Inferior parietal cortex (tissue), 1 donor: ENCODE data around the gene PDE9A.

ENCODE experiments used
- DNase-seq: peaks from one replicate; pipeline ENCODE4 v3.0.0-alpha.2; 2016; ENCODE audit errors: extremely low spot score

Gene PDE9A

DNA sequence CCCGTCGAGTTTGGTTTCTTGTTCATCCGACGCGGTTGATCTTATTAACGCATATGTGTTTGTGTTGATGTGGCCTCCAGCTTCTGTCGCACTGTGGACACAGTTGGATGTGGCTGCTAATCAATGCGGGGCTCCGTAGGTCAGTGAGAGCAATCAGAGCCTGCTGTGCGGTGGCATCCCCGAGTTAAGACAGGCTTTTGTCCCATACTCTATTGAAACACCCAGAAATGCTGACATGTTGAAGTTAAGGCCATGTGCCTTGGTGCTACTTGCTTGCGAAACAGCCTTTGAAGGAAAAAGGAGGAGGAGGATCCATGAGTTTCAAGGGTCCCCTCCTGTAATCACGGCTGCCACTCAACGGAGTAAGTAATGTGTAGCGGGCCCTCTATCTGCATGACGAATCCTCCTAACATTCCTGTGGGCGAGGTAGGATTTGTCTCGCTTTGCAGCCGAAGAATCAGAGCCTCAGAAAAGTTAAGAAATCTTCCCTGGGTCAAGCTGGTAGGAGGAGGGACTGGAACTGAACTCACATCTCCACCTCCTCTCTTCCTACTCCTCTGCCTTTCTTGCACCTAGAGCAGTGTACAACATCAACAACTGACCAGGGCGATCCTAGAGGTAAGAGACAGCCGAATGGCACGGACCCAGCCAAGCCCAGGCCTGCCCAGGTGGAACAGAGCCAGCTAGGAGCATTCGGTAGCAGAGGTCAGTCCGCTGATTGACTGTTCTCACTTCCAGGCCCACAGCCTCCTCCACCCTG lies 19.5 kb downstream of the PDE9A start:
- DNase-seq: no peak

DNA sequence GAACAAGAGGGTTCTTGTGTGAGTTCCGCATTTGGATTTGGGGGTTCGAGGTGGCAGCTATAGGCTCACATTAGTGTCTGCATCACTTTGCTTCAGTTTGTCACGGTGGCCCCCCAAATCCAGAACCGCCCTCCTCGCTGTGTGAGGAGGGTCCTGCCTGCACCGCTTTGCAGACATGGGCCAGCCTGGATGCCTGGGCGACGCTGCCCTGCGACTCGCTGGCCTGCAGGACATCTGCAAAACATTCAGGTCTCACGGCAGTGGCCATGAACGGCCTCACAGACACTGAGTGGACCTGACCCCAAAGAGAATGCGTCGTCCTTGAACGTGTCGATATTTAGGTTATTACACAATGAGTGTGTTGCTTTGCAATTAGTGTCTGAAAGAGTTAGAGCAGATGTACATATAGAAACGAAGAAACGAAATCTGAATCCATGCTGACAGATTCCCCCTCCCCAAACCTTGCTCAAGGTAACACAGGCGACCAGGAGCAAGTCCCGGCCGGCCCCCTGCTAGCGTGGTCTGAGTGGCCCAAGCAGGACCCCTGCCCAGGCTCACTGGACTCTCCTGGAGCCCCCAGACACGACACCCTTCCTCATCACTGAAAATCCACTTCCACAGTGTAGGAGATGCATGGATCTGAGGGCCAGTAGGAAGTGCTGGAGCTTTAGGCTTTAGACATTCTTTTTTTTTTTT lies 20.4 kb downstream of the PDE9A start:
- DNase-seq: no peak

DNA sequence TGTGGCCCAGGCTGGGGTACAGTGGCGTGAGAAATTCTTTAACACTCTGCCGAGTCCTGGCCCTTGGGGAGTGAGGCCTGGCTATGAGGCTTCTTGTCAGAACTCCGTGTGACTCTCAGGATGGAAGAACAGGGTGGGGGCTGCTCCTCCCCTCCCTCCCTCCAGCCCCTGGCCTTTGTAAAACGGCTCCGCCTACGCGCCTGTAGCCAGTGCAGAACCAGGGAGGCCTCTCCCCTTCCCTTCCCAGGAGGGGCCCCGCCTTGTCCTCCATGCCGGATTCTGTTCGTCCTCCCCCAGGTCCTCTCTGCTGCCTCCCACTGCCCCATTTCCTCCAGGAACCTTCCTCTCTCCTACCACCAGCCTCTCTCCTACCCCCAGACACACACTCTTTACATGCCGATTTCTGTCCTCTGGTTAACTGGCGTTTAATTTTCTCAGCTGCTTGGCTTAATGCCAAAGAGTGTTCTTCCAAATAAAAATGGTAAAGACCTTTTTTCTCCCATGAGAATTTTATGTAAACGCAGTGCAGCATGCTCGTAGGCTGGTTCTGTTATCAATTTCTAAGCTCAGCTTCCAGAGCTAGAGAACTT lies 21.0 kb downstream of the PDE9A start:
- no peak for DNase-seq

DNA sequence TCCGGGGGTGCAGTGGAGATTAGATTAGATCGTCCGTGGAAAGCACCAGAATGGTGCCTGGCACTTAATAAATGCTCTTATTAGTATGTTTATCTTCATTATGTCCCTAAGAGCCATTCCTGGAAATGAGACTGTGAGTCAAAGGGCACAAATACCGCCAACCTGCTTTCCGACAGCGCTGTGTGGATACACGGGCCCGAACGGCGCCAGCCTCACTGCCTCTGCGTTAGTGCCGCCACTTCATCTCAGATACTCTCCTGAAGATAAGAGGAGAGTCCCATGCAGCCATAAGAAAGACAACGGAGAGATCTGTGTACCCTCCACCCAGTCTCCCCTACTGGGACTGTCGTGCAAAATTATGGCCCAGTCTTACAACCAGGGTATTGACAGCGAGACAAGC lies 22.0 kb downstream of the PDE9A start:
- no peak for DNase-seq

DNA sequence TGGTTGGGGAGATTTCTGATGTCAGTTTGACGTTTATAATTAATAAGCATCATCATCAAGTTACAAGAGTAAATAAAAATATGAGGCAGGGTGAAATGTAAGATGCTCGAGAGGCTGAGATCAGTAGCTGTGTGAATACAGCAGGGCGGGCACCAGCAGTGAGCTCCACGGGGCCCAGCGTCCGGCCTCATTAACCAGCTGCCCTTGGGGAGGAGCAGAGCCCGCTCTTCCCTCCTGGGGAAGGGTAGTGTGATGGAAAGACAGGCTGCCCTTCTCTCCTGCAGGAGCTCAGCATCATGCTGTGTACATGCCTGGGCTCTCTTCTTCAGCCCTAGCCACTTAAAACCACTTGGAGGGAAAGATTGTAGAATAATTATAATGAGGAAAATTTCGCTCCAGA lies 23.4 kb downstream of the PDE9A start:
- DNase-seq: no peak

DNA sequence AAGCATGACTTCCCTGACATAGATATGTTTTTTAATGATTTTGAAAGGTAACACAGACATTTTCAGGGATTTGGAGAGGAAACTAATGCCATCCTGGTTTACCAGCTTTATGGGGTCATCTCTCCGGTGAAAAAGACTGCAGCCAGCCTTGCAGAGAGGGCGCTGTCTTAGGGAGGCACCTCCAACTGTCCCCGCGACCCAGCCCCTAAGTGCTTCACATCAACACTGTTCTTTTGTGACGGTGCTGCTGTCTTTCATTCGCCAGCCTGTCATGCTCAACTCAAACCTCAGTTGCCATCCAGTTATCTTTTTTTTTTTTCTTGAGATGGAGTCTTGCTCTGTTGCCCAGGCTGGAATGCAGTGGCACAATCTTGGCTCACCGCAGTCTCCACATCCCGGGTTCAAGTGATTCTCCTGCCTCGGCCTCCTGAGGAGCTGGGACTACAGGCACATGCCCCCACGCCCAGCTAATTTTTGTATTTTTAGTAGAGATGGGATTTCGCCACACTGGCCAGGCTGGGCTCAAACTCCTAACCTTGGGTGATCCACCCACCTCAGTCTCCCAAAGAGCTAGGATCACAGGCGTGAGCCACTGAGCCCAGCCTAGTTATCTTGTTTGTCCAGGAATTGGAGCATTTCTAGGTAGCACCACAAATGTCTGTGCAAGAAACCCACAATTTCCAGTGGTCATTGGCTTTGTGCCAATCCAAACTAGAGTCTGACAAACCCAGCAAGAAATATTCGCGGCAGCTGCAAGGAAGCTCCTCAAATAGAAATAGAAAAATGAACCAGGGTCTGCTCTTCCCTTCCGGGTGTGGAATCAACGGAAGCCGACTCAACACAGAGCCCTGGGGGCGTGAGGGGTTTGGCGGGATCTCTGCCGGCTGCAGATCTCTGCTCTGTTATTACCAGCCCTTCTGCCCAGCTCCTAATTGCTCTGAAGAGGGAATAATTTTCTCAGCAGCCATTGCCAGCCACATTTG lies 24.2 kb downstream of the PDE9A start:
- no peak for DNase-seq

DNA sequence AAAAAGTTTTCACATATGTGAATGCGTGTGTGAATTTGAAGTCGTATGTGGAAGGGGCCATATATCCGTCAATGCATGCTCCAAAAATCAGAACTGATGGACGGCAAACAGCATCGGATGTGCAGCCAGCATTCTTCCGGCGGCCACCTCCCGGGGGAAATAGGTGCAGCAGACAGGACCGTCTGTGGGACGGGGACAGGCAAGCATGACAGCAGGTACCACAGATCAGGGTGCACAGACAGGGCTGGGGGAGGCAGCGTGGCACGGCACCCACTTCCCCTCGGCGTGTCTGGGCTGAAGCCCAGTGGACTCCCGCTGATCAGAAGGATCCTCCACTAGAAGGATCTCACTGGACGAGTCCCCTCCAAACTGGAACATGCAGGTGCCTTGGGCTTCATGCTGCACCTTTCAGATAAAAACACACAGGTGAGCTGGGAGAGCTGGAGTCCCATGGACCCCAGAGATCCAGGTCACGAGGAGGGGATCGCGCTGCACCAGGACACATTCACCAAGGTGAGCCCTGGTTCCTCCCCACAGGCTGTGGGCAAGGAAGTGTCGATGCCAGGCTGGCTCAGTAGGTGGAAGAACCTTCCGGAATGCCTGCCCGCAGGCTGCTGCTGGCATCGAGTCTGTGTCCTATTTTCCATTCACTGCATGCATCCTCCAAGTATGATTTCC lies 25.3 kb downstream of the PDE9A start:
- no peak for DNase-seq

DNA sequence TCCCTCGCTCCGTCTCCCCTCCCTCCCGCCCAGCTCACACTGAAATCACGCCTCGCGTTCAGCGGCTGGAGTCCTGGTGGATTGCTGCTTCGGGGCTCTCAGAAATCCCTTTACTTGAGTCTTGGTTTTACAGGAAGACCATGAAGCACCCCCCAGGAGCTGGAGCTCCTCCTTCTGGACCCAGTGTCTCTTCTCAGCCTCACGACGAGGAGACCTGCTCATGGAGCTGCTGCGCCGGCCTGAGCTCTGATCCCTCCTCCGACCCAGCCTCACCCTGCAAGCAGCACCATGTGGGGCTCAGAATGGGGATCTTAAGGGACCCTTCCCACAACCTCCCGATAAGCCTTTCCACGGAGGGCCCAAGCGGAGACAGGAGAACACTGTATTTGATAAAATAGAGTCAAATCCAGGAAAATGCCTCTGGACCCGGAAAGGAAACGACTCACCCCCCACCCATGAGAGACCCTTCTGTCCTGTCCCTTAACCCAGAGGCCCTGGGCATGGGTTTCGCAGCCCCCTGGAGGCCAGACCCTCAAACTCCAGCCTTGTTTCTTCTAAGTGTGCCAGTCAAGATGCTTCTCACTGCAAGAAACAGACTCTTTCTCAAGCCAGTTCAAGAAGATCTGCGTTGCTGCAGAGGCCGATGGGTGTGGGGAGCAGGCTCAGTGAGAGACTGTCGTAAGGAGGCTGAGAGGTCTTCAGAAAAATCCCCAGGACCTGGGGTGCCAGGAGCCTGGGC lies 26.1 kb downstream of the PDE9A start:
- no peak for DNase-seq

DNA sequence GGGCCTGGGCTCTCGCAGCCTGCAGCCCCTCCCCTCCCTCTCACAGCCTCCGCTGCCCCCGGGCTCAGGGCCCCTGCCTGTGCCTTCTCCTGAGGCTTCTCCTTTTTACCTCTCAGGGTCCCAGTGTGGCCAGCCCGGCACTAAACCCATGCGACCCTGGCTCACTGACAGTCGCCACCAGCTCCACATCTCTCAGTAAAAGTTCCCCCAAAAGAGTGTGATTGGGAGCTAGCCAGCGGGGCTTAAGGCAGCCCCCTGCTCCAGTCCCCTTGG lies 26.6 kb downstream of the PDE9A start:
- DNase-seq: no peak

DNA sequence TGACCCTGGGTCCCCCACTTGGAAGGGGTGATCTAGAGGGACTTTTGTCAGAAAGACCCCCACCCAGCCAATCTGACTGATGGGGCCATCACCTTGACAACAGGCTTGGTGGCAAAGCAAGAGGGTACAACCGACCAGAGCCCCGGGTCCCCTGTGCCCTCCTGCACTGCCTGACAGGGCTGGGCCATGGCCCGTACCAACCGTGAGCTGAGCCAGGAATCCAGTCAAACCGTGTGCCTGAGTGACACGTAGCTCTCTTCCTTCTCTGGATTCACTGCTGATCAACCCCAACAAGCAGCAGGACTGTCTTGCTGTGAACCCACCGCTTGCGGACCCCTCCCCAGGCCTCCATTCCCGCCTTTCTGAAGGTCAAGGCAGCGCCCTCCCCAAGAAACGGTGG lies 27.0 kb downstream of the PDE9A start:
- no peak for DNase-seq

DNA sequence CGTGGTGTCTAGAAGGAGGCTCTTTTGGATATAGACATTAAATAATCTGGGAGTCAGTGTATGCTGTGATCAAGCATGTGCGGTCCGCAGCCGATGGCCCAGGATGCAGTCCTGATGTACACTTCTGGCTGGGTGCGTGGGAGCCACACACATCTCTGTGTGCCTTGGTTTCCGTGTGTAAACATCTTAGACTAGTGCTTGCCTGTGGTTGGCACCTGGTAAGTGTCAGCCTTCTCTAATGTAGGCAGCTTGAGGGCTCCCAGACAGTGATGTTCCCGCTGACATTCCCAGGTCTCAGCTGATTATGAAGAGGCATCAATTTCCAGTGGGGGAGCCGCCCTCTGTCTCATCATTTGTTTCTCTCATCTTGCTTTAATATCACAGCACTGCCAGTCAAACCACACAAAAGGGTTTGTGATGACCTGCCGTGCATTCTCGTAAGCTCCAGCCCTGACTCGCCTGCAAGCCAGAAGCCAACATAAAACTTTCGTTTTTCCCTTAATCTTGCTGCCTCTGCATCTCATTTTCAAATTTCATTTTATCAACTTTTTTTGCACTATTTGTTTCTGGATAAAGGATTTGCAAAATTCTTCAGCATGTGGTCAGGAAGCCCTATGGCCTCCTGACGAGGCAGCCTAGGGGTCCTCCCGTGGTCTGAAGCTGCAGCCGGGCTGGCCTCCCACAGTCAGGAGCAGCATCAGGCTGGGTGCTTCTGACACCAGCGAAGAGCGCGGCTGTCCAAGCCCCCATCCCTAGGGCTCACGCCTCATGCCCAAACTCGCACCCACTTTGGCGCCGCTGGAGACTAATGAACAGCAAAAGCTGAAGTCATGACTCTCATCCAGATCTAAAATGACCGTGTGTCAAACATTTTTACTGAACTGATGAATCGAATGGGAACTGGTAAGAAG lies 28.1 kb downstream of the PDE9A start:
- no peak for DNase-seq

DNA sequence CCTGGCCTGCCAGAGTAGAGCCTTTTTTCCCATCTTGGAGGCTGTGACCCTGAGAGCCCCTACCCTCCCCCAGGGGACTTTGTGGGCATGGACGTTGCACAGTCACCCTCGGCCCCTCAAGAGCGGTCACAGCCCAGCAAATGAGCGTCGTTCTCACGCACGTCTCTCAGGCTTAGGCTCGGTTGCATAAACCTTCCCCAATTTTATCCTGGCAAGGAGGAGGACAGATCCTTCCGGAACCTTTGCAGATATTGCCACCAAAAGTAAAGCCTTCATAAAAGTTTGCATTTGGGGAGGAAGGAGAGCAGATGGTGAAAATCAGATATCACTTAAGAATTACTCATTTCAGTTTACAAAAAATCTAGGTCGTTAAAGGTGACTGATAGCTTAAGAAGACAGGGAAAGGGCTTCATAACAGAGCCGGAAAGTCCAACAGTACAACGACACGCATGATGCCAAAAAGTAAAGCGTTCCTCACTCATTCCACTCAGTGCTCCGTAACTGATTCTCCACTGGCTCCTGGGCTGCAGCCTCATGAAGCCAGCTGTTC lies 29.3 kb downstream of the PDE9A start:
- no peak for DNase-seq

DNA sequence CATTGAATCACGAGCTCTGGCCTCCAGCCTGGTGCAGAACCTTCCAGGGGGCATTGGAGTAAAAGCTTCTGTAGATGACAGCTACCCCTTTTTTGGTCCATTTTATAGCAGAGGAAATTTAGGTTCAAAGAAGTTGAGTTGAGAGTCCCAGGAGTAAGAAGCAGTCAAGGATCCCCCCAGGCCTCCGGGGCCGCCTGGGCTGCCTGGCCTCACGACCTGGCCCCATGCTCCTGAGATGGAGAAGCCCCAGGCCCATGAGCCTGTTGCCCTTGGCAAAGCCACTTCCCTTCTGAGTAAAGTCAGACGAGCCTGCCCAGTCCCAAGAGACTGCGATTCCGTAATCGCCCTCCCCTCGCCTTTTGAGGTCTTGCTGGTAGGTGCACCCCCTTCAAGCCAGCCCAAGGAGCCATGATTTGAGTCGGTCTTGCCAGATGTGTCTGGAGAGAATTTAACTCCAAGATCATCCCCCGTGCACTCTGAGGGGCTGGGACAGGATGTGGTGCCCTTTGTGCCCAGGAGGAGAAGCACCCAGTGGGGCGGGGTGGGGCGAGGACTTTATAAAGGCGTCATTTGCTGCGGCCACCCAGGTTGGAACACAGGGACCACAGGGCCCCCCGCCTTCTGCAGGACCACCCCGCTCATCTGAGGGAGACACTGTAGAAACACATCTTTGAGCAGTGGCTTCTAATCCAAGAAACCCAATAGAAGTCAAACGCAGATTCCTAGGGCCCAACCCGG lies 30.1 kb downstream of the PDE9A start:
- DNase-seq: no peak

DNA sequence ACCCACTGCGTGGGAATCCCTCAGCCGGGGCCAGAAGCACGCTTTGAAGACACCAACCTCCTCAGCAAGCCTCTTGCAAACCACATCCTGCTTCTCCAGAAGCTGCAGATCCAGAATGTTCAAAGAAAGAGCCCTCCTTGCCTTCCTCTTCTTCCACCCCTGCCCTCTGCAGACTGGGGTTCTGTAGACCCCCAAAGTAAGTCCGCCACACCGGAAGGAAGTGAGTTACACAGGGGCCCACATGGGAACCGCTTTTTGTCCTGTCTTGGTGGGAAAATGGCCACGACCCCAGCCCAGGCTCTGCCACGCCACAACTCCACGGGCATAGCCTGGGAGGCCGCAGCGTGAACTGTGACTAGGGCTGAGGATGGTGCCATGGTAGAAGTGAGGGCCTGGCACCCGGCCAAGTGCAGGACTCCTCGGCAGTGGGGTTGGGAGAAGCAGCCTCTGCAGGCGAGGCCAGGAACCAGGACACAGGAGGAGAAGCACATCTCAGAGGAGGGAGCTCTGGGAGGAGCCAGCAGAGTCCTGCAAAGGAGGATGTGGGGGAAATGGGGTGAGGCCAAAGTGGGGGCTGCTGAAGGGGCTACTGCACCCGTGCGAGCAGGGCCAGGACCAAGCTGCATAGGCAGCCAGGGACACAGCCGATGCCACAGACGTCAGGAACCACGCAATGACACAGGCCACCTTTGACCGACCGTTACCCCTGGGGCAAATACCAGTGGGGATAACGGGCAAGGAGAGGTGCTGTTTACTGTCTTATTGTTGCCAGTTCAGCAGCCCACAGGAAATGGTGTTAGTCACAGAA lies 30.9 kb downstream of the PDE9A start:
- no peak for DNase-seq

DNA sequence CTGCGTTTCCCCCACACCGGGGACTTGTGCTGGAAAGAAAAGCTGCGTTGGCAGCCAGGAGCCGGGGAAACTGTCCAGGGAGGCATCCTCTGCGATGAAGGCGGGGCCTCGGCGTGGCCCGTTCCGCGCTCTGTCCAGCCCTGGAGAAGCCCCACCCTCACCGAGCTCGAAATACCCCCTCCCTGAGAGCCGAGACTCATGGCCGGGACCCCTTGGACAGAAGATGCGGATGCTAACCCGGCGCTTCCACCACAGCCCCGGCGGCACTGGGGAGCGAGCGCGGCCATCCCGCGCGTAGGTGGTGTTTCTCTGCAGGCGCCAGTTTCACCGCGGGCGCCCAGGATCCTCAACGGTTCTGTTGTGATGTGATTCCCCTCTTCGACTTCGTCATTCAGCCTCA lies 31.6 kb downstream of the PDE9A start:
- no peak for DNase-seq

DNA sequence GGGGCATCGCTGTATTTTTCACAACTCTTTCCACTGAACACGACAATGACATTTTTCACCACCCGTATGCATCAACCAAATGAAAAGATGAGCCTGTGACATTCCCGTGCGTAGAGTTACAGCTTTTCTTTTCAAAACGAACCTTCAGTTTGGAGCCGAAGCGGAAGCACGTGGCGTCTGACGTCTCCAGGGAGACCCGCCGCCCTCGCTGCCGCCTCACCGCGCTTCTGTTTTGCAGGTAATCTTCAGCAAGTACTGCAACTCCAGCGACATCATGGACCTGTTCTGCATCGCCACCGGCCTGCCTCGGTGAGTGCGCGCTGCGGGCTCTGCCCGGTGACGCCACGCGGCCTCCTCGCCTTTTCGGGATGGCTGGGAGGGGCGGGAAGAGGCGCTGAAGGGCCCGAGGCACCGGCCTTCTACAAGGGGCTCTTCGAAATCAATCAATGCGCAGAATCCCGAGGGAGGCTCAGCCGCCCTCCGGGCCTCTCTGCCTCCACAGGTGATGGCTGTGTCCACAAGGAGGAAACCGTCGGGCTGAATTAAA lies 32.6 kb downstream of the PDE9A start:
- no peak for DNase-seq

DNA sequence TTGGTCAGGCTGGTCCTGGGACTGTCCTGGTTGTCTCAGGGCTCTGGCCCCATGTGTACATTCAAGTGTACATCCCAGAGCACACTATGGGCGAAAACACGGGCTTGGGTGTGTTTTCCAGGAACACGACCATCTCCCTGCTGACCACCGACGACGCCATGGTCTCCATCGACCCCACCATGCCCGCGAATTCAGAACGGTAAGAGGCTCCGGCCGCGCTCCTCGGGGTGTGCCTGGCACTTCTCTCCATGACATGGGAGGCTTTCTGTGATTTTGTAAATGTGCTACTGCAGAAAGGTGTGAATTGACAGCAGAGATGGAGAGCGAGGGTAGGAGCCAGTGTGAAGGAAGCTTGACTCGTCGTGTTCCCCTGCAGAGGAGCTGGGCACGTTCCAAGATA lies 34.4 kb downstream of the PDE9A start:
- no peak for DNase-seq
